Naive thymus-derived CD4-positive, alpha-beta T cell (primary cell): ENCODE data around the gene SPHK2. TPM values are rescaled to one million over a fixed set of nuclear protein-coding genes. Genes with fewer than 3 reads are reported as not detected.
A peak's percentile ranks its signal among the peaks of the same experiment; 100 is the strongest.

ENCODE experiments used
- ATAC-seq: fragments of 150-1000 bp; cut with Tn5 transposase; 2 replicates; pipeline ENCODE4 v1.10.0; 2021; ENCODE audit warnings: mild to moderate bottlenecking, moderate library complexity
- CTCF ChIA-PET: fragments of 350-600 bp; sonication (Branson Sonifier 250); formaldehyde crosslinking; loops from one replicate; lab custom pipeline; 2021; ENCODE audit warnings: antibody characterized with exemption; lab: Charles Lee
- POLR2A ChIA-PET: fragments of 350-600 bp; sonication (Branson Sonifier 250); formaldehyde crosslinking; loops from one replicate; lab custom pipeline; 2021; ENCODE audit warnings: antibody characterized with exemption, inconsistent platforms; lab: Charles Lee
- DNase-seq, 9 donors: peaks; one replicate each; pipeline versions ENCODE4 v3.0.0 to v3.0.0-alpha.2; 2020 to 2022; ENCODE audit warnings: mixed read lengths in 1 of 9
- H3K27ac ChIP-seq: one replicate; pipeline ENCODE4 v1.7.0; 2013; ENCODE audit warnings: mild to moderate bottlenecking, low read depth, low read length, moderate library complexity
- H3K27me3 ChIP-seq, 2 donors: one replicate each; pipeline ENCODE4 v1.7.0; 2013; ENCODE audit warnings: low read length in 2 of 2, mild to moderate bottlenecking in 2 of 2, moderate library complexity in 2 of 2; ENCODE audit not compliant: control insufficient read depth in 2 of 2, insufficient read depth in 2 of 2
- H3K36me3 ChIP-seq, 3 experiments: 1 replicate in 2 of 3; 2 replicates in 1 of 3; pipeline ENCODE4 v1.7.0; 2013; ENCODE audit warnings: low read length in 3 of 3, mild to moderate bottlenecking in 3 of 3, moderate library complexity in 1 of 3; ENCODE audit not compliant: insufficient read depth in 3 of 3, control insufficient read depth in 2 of 3
- H3K4me1 ChIP-seq, 2 donors: one replicate each; pipeline ENCODE4 v1.7.0; 2013; ENCODE audit warnings: low read length in 2 of 2, mild to moderate bottlenecking in 2 of 2, moderate library complexity in 1 of 2; ENCODE audit not compliant: control insufficient read depth in 2 of 2, insufficient read depth in 2 of 2
- H3K4me3 ChIP-seq: 2 replicates; pipeline ENCODE4 v1.7.0; 2013; ENCODE audit warnings: mild to moderate bottlenecking, low read length
- H3K9me3 ChIP-seq, 3 experiments: 1 replicate in 2 of 3; 2 replicates in 1 of 3; pipeline ENCODE4 v1.7.0; 2013; ENCODE audit warnings: low read length in 3 of 3; ENCODE audit not compliant: control insufficient read depth in 2 of 3
- H3K27ac Mint-ChIP-seq, 9 donors: one replicate each; pipeline ENCODE4 v1.8.0; 2020 to 2022; ENCODE audit warnings: mixed read lengths in 9 of 9, mild to moderate bottlenecking in 8 of 9, moderate library complexity in 5 of 9, inconsistent platforms in 2 of 9
- H3K27me3 Mint-ChIP-seq, 5 donors: one replicate each; pipeline ENCODE4 v1.8.0; 2021 to 2022; ENCODE audit warnings: mixed read lengths in 5 of 5, mild to moderate bottlenecking in 1 of 5
- H3K36me3 Mint-ChIP-seq, 5 donors: one replicate each; pipeline ENCODE4 v1.8.0; 2020 to 2022; ENCODE audit warnings: mixed read lengths in 5 of 5, mild to moderate bottlenecking in 3 of 5, inconsistent platforms in 1 of 5
- H3K4me1 Mint-ChIP-seq, 7 donors: one replicate each; pipeline ENCODE4 v1.8.0; 2020 to 2022; ENCODE audit warnings: mixed read lengths in 7 of 7, mild to moderate bottlenecking in 3 of 7, inconsistent platforms in 1 of 7
- H3K4me3 Mint-ChIP-seq, 10 donors: one replicate each; pipeline ENCODE4 v1.8.0; 2020 to 2022; ENCODE audit warnings: mild to moderate bottlenecking in 10 of 10, mixed read lengths in 10 of 10, moderate library complexity in 6 of 10, inconsistent platforms in 2 of 10
- H3K9me3 Mint-ChIP-seq, 11 donors: one replicate each; pipeline ENCODE4 v1.8.0; 2020 to 2022; ENCODE audit warnings: mixed read lengths in 11 of 11, mild to moderate bottlenecking in 4 of 11, inconsistent platforms in 1 of 11, moderate library complexity in 1 of 11
- intact Hi-C, 2 donors: fragments of 100-400 bp; cut with micrococcal nuclease; formaldehyde crosslinking; loops; one replicate each; pipeline ENCODE4 v1.15.1; 2023
- polyA plus RNA-seq, 2 donors: library from polyadenylated mRNA; unstranded; fragments of 300-500 nt; fragmentation: Illumina TruSeq; gene quantifications; one replicate each; pipeline ENCODE4 v1.2.3, GENCODE V29; 2021
- total RNA-seq, 6 experiments: library from RNA in 5 of 6; stranded (reverse) in 5 of 6; gene quantifications; 1 replicate in 5 of 6; 2 replicates in 1 of 6; pipeline ENCODE4 v1.2.3 and lab custom pipeline; 2021 to 2026

SPHK2 gene
- total and polyA plus RNA-seq, 7 experiments from 2014 or later, result 11.2 to 34.7 (median 20.7) TPM

DNA sequence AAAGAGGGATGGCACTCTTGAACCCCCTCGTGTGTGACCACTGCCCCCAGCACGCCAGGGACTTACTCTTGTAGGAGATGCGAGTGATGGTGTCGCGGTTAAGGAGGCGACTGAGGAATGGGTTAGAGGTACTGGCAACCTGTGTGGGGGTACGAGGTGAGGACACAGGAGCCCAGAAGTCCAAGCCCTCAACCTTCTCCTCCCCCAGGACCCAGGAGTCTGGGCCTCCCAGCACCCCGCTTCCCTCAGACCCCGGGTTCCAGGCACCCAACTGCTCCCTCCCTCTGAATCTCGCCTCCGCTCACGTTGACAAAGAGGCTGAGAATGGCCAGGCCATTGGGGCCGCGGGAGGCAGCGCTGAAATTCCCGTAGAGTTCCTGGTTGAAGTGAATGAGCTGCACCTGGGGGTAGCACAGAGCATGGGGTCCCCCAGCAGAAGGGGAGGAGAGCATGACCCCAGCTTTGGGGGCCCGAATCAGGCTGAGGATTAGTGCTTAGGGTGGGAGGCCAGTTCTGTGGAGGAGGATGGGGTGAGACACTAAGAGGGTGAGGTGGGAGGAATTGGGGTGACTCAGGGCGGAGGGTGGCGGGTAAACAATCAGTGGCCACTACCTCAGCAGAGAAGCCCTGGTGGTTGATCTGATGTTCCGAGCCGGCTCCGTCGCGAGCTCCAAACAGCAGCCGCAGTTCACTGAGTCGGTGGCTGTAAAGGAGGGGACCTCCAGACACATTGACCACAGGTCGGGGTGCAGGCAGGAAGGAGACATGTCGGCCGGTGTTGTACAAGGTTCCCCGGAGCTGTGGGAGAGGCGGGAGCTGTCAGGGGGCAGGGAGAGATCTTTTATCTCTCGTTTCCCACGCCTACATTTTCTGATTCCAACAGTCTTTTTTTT lies 20.4 kb downstream of the SPHK2 start:
- no peak for ATAC-seq
- H3K27me3 Mint-ChIP-seq, result peaks cover 0 to 11% (median 0%) of the 10 kb centered on the region in 5 donors
- POLR2A ChIA-PET, result interaction anchor here (0.7 kb wide), 1 partner anchor 9 kb away, joined by 5 read pairs; no protein-coding TSS in a partner anchor
- Histone ChIP-seq H3K36me3 (peaks cover 0 to 12% (median 0%) of the 10 kb centered on the region in 3 experiments), H3K27me3 (no peaks in the 10 kb centered on the region), H3K4me1 (peaks cover 18 to 22% of the 10 kb centered on the region in 2 donors), H3K9me3 (no peaks in the 10 kb centered on the region), H3K27ac (no peak overlapping the region), H3K4me3 (no peak overlapping the region)
- no peak for DNase-seq
- peak overlapping the region in 8 of 10 donors; percentile 20 to 100 (median 50) for H3K4me3 Mint-ChIP-seq
- CTCF ChIA-PET, result no interaction called here
- peak overlapping the region in 7 of 9 donors; percentile 58 to 98 (median 97) for H3K27ac Mint-ChIP-seq
- H3K9me3 Mint-ChIP-seq, result peaks cover 0 to 10% (median 0%) of the 10 kb centered on the region in 11 donors
- H3K36me3 Mint-ChIP-seq, result peaks cover 0 to 5% (median 0%) of the 10 kb centered on the region in 5 donors
- intact Hi-C loops, result loop anchor here (5.0 to 10.0 kb wide), 13 partner anchors 38 to 1527 kb away; partner anchors contain the start of genes CCDC9 (in 2 of the 2), PRMT1 (in 2 of the 2), AKT1S1 (in 1 of the 2) and ALDH16A1 (in 1 of the 2)
- H3K4me1 Mint-ChIP-seq, result peaks cover 9 to 37% (median 32%) of the 10 kb centered on the region in 7 donors

DNA sequence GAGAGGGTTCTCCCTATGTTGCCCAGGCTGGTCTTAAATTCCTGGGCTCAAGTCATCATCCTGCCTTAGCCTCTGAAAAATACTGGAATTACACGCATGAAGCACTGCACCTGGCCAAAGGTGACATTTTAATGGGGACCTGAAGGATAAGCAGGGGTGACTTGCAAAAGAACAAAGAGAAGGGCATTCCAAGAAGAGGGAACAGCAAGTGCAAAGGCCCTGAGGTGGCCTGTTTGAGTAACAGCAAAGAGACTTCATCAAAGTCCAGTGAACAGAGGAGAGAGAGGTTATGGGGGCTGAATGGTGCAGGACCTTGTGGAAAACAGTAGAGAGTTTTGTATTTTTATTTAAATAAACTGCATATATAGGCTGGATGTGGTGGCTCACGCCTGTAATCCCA lies 22.5 kb downstream of the SPHK2 start:
- Mint-ChIP-seq H3K4me3 (no peak overlapping the region), H3K4me1 (peaks cover 20 to 48% (median 38%) of the 10 kb centered on the region in 7 donors), H3K36me3 (peaks cover 0 to 5% (median 0%) of the 10 kb centered on the region in 5 donors), H3K27ac (peak overlapping the region in 3 of 9 donors; percentile 51 to 56 (median 54)), H3K27me3 (peaks cover 0 to 11% (median 0%) of the 10 kb centered on the region in 5 donors), H3K9me3 (peaks cover 0 to 4% (median 0%) of the 10 kb centered on the region in 11 donors)
- DNase-seq (no peak), ATAC-seq (no peak)
- ChIA-PET CTCF (no interaction called here), POLR2A (interaction anchor here (0.8 to 1.3 kb wide), 4 partner anchors 14 to 106 kb away, joined by 3 to 4 read pairs (median 4); no protein-coding TSS in a partner anchor)
- H3K4me1 ChIP-seq, result peaks cover 19 to 25% of the 10 kb centered on the region in 2 donors
- H3K4me3 ChIP-seq, result no peak overlapping the region
- no peaks in the 10 kb centered on the region for H3K27me3 ChIP-seq
- H3K36me3 ChIP-seq, result peaks cover 0 to 2% (median 0%) of the 10 kb centered on the region in 3 experiments
- H3K9me3 ChIP-seq, result no peaks in the 10 kb centered on the region
- H3K27ac ChIP-seq, result no peak overlapping the region
- intact Hi-C loops, result no loop called here

DNA sequence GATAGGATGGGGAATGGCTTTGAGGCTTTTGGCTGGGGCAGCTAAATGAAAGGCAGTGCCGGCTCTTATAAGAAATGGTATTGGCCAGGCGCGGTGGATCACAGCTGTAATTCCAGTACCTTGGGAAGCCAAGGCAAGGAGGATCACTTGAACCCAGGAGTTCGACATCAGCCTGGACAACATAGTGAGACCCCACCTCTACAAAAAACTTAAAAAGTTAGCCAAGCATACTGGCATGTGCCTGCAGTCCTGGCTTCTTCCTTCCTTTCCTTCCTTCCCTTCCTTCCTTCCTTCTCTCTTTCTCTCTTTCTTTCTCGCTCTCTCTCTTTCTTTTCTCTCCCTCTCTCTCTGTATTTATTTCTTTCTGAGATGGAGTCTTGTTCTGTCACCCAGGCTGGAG lies 23.6 kb downstream of the SPHK2 start:
- Mint-ChIP-seq H3K9me3 (peaks cover 0 to 4% (median 0%) of the 10 kb centered on the region in 11 donors), H3K36me3 (peaks cover 0 to 5% (median 0%) of the 10 kb centered on the region in 5 donors), H3K4me1 (peaks cover 26 to 57% (median 42%) of the 10 kb centered on the region in 7 donors), H3K27ac (peak overlapping the region in 4 of 9 donors; percentile 14 to 64 (median 36)), H3K4me3 (peak overlapping the region in 1 of 10 donors; percentile 26), H3K27me3 (peaks cover 0 to 11% (median 0%) of the 10 kb centered on the region in 5 donors)
- no peaks in the 10 kb centered on the region for H3K27me3 ChIP-seq
- no peaks in the 10 kb centered on the region for H3K36me3 ChIP-seq
- no peak overlapping the region for H3K4me3 ChIP-seq
- H3K4me1 ChIP-seq, result peaks cover 25% of the 10 kb centered on the region in 2 donors
- no peaks in the 10 kb centered on the region for H3K9me3 ChIP-seq
- H3K27ac ChIP-seq, result no peak overlapping the region
- ATAC-seq, result no peak
- CTCF ChIA-PET, result no interaction called here
- intact Hi-C loops, result no loop called here
- DNase-seq, result no peak
- POLR2A ChIA-PET, result interaction anchor here (0.6 to 2.1 kb wide), 2 partner anchors 8 to 24 kb away, joined by 4 to 9 read pairs; partner anchors contain the start of genes RPL18 and SPHK2

DNA sequence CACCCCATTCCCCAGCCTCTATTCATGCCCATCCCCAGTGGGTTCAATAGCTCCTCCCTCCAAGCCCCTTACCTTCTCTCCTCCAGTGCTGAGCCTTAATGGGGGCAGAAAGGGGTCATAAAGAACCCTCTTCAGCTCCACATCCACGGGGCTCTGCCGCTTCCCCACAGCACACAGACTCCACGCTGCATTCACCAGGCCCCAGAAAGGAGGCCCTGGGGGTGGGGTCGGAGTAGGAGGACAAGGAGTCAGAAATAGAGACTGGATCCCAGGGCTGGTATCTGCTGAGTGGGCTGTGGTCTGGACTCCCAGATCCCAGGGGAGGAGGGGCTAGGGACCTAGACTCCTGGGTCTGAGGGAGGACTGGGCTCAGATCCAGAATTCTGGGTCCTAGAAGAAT lies 25.0 kb downstream of the SPHK2 start:
- Mint-ChIP-seq H3K27me3 (peaks cover 0 to 11% (median 0%) of the 10 kb centered on the region in 5 donors), H3K36me3 (no peaks in the 10 kb centered on the region), H3K4me3 (peak overlapping the region in 6 of 10 donors; percentile 86 to 99 (median 96)), H3K9me3 (no peaks in the 10 kb centered on the region), H3K27ac (peak overlapping the region in 6 of 9 donors; percentile 76 to 97 (median 94)), H3K4me1 (peaks cover 24 to 56% (median 39%) of the 10 kb centered on the region in 7 donors)
- Histone ChIP-seq H3K36me3 (no peaks in the 10 kb centered on the region), H3K4me3 (no peak overlapping the region), H3K9me3 (no peaks in the 10 kb centered on the region), H3K4me1 (peaks cover 16 to 17% of the 10 kb centered on the region in 2 donors), H3K27me3 (no peaks in the 10 kb centered on the region), H3K27ac (peak overlapping the region; percentile 1)
- intact Hi-C loops, result loop anchor here in 1 of 2 donors (2.0 kb wide), 2 partner anchors 228 to 1232 kb away; partner anchors contain the start of genes AKT1S1, PPP1R15A and TBC1D17
- ChIA-PET CTCF (interaction anchor here (1.4 to 2.2 kb wide), 2 partner anchors 32 to 166 kb away, joined by 3 to 43 read pairs; partner anchors contain the start of gene BCAT2), POLR2A (interaction anchor here (1.0 to 3.0 kb wide), 9 partner anchors 7 to 310 kb away, joined by 3 to 36 read pairs (median 10); partner anchors contain the start of genes BAX, DBP, RPL18 and SPHK2)
- DNase-seq, result no peak
- no peak for ATAC-seq

DNA sequence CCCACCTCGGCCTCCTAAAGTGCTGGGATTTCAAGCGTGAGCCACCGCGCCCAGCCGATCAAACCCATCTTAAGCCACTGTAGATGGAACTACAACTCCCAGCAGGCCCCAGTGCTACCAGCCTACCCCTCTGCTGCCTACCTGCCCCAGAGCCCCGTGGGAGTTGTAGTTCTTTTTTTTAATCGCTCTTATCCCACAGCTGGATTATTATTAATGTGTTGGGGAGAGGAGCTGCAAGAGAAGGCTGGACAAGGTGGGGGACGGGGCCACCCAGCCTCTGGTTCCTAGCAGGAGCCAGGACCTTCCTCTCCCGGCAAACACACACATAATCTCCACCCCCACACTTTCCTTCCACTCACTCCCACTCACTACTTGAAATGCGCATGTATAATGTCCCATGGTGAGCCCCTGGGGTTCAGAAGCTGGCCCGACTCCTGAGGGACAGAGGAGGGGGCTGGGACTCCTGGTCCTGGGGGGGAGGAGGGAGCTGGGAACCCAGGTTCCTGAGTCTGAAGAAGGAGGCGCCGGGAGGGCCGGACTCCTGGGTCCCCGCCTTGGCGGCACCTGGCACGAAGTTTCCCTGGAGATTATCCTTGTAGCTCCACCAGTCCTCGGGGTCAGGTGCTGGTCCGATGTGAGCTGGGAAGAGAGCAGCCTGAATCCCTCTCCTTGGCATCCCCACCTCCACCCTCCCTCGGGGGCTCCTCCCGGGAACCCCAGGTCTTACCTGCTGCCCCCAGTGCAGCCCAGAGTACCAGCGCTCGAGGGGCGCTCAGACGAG lies 25.7 kb downstream of the SPHK2 start:
- H3K27me3 ChIP-seq, result no peaks in the 10 kb centered on the region

More for the DNA sequence above, 25.7 kb downstream of the SPHK2 start:
- H3K36me3 Mint-ChIP-seq, result no peaks in the 10 kb centered on the region
- peak overlapping the region; percentile 86 to 99 (median 94) for H3K4me3 Mint-ChIP-seq
- peak overlapping the region; percentile 79 for H3K27ac ChIP-seq
- H3K36me3 ChIP-seq, result no peaks in the 10 kb centered on the region
- intact Hi-C loops, result loop anchor here (2.0 to 5.0 kb wide), 4 partner anchors 228 to 1232 kb away; partner anchors contain the start of genes AKT1S1 (in 1 of the 2), FTL (in 1 of the 2), PPP1R15A (in 1 of the 2) and SNRNP70 (in 1 of the 2)
- ChIA-PET POLR2A (interaction anchor here (0.7 to 3.0 kb wide), 25 partner anchors 8 to 1380 kb away, joined by 3 to 36 read pairs (median 4); partner anchors contain the start of genes BAX, DBP, GYS1 and RPL18), CTCF (interaction anchor here (0.7 to 2.2 kb wide), 16 partner anchors 9 to 310 kb away, joined by 3 to 43 read pairs (median 5); partner anchors contain the start of genes BCAT2, DBP, RPL18 and SPHK2)
- ATAC-seq (peak; percentile 74), DNase-seq (peak in 8 of 9 donors; percentile 66 to 82 (median 78))
- no peaks in the 10 kb centered on the region for H3K9me3 Mint-ChIP-seq
- H3K4me1 ChIP-seq, result peaks cover 21% of the 10 kb centered on the region in 2 donors
- H3K4me1 Mint-ChIP-seq, result peaks cover 24 to 57% (median 42%) of the 10 kb centered on the region in 7 donors
- H3K27ac Mint-ChIP-seq, result peak overlapping the region in 8 of 9 donors; percentile 90 to 98 (median 94)
- H3K9me3 ChIP-seq, result no peaks in the 10 kb centered on the region
- peaks cover 0 to 9% (median 0%) of the 10 kb centered on the region in 5 donors for H3K27me3 Mint-ChIP-seq
- peak overlapping the region; percentile 94 for H3K4me3 ChIP-seq
